A549 treated with AZD9567 at 1 μM for 4 hours (cell line): ENCODE results near the gene IL18R1. TPM values are rescaled to one million over a fixed set of nuclear protein-coding genes. Genes with fewer than 3 reads are reported as not detected.

Experiments
- total RNA-seq: library from RNA; stranded (reverse); fragments of 200-300 nt; extraction: Qiagen RNA extraction; gene quantifications from 5 replicates; pipeline ENCODE4 v1.2.3, GENCODE V29; 2022; ENCODE audit not compliant: insufficient read depth

Gene IL18R1, protein sequence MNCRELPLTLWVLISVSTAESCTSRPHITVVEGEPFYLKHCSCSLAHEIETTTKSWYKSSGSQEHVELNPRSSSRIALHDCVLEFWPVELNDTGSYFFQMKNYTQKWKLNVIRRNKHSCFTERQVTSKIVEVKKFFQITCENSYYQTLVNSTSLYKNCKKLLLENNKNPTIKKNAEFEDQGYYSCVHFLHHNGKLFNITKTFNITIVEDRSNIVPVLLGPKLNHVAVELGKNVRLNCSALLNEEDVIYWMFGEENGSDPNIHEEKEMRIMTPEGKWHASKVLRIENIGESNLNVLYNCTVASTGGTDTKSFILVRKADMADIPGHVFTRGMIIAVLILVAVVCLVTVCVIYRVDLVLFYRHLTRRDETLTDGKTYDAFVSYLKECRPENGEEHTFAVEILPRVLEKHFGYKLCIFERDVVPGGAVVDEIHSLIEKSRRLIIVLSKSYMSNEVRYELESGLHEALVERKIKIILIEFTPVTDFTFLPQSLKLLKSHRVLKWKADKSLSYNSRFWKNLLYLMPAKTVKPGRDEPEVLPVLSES
- 0.99 to 1.6 TPM (median 1.2 TPM) in 5 replicates for total RNA-seq

DNA sequence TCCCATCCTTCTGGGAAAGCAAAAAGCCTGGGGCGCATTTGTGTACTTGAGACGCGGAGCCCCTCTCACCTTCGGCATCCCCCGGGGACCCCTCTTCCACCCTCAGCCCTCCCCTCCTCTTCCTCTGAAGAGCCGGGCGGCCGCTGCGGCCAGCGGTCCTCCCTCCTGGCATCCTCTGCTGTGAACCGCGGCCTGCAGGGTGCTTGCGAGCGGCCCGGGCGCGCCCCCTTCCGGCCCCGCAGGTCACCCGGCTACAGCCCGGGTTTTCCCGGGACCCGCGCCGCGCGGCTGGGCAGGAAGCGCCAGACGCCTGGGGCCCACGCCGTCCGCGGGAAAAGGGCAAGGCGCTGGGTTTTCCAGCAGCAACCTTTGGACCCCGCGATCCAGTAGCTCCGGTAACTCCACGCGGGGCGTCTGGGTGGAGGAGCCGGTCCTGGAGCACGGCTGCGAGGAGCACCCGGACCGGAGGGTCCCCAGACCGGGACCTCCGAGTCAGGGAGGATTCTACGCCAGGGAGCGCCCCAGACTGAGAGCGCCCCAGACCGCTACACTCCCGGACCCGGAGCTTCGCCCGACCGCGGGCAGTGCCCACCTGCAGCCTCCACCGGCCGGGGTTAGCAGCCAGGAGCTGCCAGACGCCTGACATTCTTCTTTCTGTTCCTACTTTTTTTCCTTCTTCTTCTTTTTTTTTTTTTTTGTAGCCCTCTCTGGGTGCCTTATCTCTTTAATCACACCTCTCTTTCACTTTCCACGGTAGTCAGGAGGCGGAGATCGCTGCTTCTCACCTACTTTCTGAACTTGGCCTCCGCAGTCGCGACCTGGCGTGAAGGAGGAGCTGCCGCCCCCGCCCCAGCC, at the start of gene IL18R1:
TSS of gene IL18R1 (plus strand) at position 271 of the 855 bp plus-strand sequence. CDS start 6,865 bp downstream, outside the sequence.

GRCh38 chr2:102310964-102311640, 44.5 kb upstream of the IL18R1 start, which contains the start of gene IL1RL1:
TSS of gene IL1RL1 (plus strand) at chr2:102311563. CDS start at chr2:102338265, 26,702 bp downstream.

DNA sequence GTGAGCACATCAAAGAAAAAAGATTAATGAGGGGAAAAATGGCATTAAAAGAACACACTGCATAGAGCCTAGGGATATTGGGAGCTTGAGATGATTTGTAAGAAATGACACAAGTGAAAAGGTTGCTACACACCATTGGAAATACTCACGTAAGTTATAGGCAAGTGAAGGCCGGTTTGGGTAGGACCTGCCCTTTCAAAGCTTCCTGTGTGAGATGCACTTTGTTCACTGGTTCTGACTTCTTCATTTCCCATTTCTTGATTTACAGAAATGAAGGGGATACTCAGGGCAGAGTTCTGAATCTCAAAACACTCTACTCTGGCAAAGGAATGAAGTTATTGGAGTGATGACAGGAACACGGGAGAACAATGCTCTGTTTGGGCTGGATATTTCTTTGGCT, 67.3 kb downstream of the IL18R1 start, which contains the start of gene IL18RAP:
TSS of gene IL18RAP (plus strand) at position 251 of the 400 bp plus-strand sequence. CDS start at position 369, 118 bp downstream.

Other genes with a start within 250 kb of the IL18R1 start
- 27.0 to 41.6 TPM (median 37.1 TPM) in 5 replicates for gene IL1R1, start 213.1 kb upstream of the IL18R1 start, total RNA-seq
- gene IL1RL2, start 168.8 kb upstream of the IL18R1 start, total RNA-seq, result 0.02 TPM in 1 of 5 replicates, not detected in the others
- 0.71 to 3.1 TPM (median 1.0 TPM) in 5 replicates for gene IL1RL1, start 44.2 kb upstream of the IL18R1 start, total RNA-seq
- 0.05 to 0.12 TPM (median 0.06 TPM) in 3 of 5 replicates, not detected in the others for gene IL18RAP, start 67.4 kb downstream of the IL18R1 start, total RNA-seq
- gene SLC9A4, start 117.4 kb downstream of the IL18R1 start, total RNA-seq, result not detected in 5 replicates